ENCODE data around the gene EID1.

DNA sequence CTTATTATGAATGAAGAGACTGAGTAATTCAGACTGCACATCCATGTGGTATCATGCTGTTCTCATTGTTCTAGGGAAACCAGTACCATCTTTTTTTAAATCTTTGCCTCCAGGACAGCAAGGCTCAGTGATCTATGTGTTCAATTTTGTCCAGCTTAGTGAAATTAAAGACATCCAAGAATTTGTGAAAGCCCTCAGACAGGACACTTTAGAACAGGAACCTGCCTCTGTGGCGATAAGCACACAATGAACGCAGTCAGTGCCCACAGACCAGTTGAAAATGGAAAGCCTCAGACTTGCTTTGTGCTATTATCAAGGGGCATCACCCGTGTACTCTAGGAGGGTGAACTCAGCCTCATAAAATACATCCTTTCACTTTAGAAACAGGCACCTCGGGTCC lies 20.1 kb downstream of the EID1 start:
- TF ChIP-seq, protein P1, sequence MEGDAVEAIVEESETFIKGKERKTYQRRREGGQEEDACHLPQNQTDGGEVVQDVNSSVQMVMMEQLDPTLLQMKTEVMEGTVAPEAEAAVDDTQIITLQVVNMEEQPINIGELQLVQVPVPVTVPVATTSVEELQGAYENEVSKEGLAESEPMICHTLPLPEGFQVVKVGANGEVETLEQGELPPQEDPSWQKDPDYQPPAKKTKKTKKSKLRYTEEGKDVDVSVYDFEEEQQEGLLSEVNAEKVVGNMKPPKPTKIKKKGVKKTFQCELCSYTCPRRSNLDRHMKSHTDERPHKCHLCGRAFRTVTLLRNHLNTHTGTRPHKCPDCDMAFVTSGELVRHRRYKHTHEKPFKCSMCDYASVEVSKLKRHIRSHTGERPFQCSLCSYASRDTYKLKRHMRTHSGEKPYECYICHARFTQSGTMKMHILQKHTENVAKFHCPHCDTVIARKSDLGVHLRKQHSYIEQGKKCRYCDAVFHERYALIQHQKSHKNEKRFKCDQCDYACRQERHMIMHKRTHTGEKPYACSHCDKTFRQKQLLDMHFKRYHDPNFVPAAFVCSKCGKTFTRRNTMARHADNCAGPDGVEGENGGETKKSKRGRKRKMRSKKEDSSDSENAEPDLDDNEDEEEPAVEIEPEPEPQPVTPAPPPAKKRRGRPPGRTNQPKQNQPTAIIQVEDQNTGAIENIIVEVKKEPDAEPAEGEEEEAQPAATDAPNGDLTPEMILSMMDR (IDR thresholded peaks at IDR 0.05): no peak
- no peak for TF ChIP-seq EP300 (IDR thresholded peaks at IDR 0.05)
- no peak for TF ChIP-seq POLR2AphosphoS5 (IDR thresholded peaks at IDR 0.05)
